Lung (tissue), 12 donors: ENCODE measurements around the gene CFAP53. TPM values are rescaled to one million over a fixed set of nuclear protein-coding genes. Genes with fewer than 3 reads are reported as not detected.

Source experiments
- ATAC-seq: fragments of 200-7000 bp; cut with Tn5 transposase; one replicate; pipeline ENCODE4 v1.9.1; 2020; ENCODE audit warnings: moderate number of reproducible peaks; ENCODE audit not compliant: insufficient read depth, low FRiP score
- DNase-seq, 3 donors: peaks; one replicate each; pipeline ENCODE4 v3.0.0-alpha.2; 2013 to 2017
- H3K27ac ChIP-seq, 2 donors: one replicate each; pipeline ENCODE4 v1.5.1; 2013; ENCODE audit warnings: mild to moderate bottlenecking in 2 of 2, moderate library complexity in 2 of 2, control low read depth in 1 of 2, inconsistent platforms in 1 of 2, low read depth in 1 of 2, low read length in 1 of 2
- H3K27me3 ChIP-seq, 3 donors: one replicate each; pipeline ENCODE4 v1.5.1; 2013; ENCODE audit warnings: low read length in 2 of 3; ENCODE audit not compliant: control insufficient read depth in 3 of 3, insufficient read depth in 3 of 3
- H3K36me3 ChIP-seq, 4 donors: one replicate each; pipeline ENCODE4 v1.5.1; 2013; ENCODE audit warnings: low read length in 4 of 4, mild to moderate bottlenecking in 1 of 4, moderate library complexity in 1 of 4; ENCODE audit not compliant: control insufficient read depth in 4 of 4, insufficient read depth in 4 of 4
- H3K4me1 ChIP-seq, 5 donors: one replicate each; pipeline ENCODE4 v1.5.1; 2013; ENCODE audit warnings: low read length in 5 of 5, mild to moderate bottlenecking in 2 of 5, moderate library complexity in 1 of 5; ENCODE audit not compliant: control insufficient read depth in 5 of 5, insufficient read depth in 5 of 5
- H3K4me3 ChIP-seq: one replicate; pipeline ENCODE4 v1.5.1; 2013; ENCODE audit warnings: mild to moderate bottlenecking, control low read depth, moderate library complexity
- H3K9ac ChIP-seq, 2 donors: one replicate each; pipeline ENCODE4 v1.5.1; 2013; ENCODE audit warnings: low read length in 2 of 2, control low read depth in 1 of 2; ENCODE audit not compliant: insufficient read depth in 1 of 2
- H3K9me3 ChIP-seq, 4 donors: one replicate each; pipeline ENCODE4 v1.5.1; 2013; ENCODE audit warnings: low read length in 3 of 4, mild to moderate bottlenecking in 1 of 4, moderate library complexity in 1 of 4; ENCODE audit not compliant: control insufficient read depth in 4 of 4, insufficient read depth in 3 of 4
- WGBS, 2 donors: extraction: QIAGEN DNeasy Blood & Tissue Kit; methylation state at CpG; one replicate each; pipeline ENCODE4 v1.1.7; 2013; 5-methylcytosine and 5-hydroxymethylcytosine counted together
- polyA plus RNA-seq, 2 donors: library from polyadenylated mRNA; stranded (reverse); fragments of 200-250 nt; gene quantifications; one replicate each; pipeline ENCODE4 v1.2.1, GENCODE V29; 2013
- total RNA-seq, 2 donors: library from RNA; depleted of rRNA in 1 of 2; stranded (reverse); fragments of >200 nt in 1 of 2; gene quantifications; one replicate each; pipeline ENCODE4 v1.2.1, GENCODE V29; 2014 to 2021
- TF ChIP-seq, protein P1 (sequence below): IDR thresholded peaks from 2 replicates; pipeline ENCODE4 v1.5.1; 2012; ENCODE audit warnings: mild to moderate bottlenecking; ENCODE audit errors: control extremely low read depth, extremely low read depth
- donor health status: control.
- donor health status: control.
- donor health status: Bipolar disorder and iron deficiency.
- donor health status: healthy.
- donor health status: DM: yes; HTN: yes; CAD: no.

Gene CFAP53
- total and polyA plus RNA-seq, 4 donors, result 5.0 to 7.1 (median 5.5) TPM

DNA sequence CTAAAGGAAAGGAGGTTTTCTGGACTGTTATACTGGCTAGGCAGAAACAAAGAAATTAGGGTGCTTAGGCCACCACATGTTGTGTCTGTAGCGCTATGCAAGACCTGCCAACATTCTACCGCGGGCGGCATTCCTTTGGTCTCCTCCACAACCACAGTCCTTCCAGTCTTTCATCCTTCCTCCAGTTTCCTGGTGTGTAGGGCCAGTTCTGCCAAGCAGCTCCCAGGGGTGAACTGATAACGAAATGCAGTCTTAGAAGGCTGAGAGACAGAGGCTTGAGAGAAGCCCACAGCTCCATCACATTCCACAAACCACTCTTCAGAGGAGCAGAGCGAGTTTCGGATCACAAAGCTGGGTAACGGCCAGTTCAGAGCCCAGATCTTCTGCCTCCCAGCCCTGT, 40.6 kb upstream of the CFAP53 start:
- no peak for DNase-seq
- WGBS, 2 donors, result 62 to 78% methylated on average over 8 of the region's 8 CpGs
- Histone ChIP-seq H3K9me3 (peaks cover 0 to 2% (median 0%) of the 10 kb centered on the region in 4 donors), H3K4me3 (no peak overlapping the region), H3K27ac (no peak overlapping the region), H3K27me3 (peaks cover 0 to 4% (median 0%) of the 10 kb centered on the region in 3 donors), H3K9ac (peak overlapping the region in 1 of 2 donors; percentile 58), H3K36me3 (no peaks in the 10 kb centered on the region), H3K4me1 (peaks cover 0 to 3% (median 3%) of the 10 kb centered on the region in 5 donors)
- no peak for ATAC-seq
- TF ChIP-seq, protein P1, sequence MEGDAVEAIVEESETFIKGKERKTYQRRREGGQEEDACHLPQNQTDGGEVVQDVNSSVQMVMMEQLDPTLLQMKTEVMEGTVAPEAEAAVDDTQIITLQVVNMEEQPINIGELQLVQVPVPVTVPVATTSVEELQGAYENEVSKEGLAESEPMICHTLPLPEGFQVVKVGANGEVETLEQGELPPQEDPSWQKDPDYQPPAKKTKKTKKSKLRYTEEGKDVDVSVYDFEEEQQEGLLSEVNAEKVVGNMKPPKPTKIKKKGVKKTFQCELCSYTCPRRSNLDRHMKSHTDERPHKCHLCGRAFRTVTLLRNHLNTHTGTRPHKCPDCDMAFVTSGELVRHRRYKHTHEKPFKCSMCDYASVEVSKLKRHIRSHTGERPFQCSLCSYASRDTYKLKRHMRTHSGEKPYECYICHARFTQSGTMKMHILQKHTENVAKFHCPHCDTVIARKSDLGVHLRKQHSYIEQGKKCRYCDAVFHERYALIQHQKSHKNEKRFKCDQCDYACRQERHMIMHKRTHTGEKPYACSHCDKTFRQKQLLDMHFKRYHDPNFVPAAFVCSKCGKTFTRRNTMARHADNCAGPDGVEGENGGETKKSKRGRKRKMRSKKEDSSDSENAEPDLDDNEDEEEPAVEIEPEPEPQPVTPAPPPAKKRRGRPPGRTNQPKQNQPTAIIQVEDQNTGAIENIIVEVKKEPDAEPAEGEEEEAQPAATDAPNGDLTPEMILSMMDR, result no peak

DNA sequence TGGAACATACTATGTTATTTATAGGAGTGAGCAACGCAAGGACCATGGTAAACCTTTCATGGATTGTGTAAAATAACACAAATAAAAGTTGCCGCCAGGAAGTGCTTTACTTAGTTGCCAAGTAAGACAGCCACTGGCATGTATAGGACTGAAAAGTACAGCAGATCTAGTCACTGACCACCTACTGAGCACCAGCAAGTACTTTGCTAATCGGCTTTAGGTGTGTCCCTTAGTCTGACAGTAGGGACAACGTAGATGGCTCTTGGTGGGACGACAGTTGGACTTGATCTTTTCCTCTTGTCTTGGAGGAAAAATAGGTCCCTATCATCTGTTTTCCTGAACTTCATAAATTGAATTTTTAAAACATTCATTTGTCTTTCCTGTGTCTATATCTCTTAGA, 34.8 kb upstream of the CFAP53 start:
- Histone ChIP-seq H3K9me3 (peaks cover 0 to 9% (median 0%) of the 10 kb centered on the region in 4 donors), H3K27ac (no peak overlapping the region), H3K4me1 (peaks cover 0 to 3% (median 0%) of the 10 kb centered on the region in 5 donors), H3K36me3 (no peaks in the 10 kb centered on the region), H3K9ac (no peak overlapping the region), H3K27me3 (peaks cover 0 to 18% (median 17%) of the 10 kb centered on the region in 3 donors), H3K4me3 (no peak overlapping the region)
- DNase-seq, result no peak
- no peak for ATAC-seq
- WGBS, 2 donors, result 57 to 62% methylated on average over 5 of the region's 5 CpGs
- TF ChIP-seq, protein P1, result no peak

DNA sequence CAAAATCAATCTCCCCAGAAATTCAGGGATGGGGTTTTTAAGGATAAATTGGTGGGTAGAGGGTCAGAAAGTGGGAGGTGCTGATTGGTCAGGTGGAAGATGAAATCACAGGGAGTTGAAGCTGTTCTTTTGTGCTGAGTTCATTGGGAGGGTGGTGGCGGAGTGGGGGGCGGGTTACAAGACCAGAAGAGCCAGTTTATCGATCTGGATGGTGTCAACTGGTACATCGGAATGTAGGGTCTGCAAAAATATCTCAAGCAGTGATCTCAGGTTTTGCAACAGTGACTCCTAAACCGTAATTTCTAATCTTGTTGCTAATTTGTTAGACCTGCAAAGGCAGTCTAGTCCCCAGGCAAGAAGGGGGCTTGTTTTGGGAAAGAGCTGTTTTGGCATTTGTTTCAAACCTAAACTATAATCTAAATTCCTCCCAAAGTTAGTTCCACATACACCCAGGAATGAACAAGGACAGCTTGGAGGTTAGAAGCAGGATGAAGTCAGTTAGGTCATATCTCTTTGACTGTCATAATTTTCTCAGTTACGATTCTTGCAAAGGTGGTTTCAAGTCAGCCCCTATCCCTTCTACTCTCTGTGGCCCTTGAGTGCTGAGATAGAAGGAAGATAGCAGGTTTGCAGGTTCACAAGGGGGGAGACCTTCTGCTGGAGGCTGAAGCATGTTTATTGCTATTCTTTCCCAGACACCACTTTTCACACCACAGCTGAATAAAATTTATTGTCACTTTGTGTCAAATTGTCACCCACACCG, 33.5 kb upstream of the CFAP53 start:
- TF ChIP-seq, protein P1, result no peak
- WGBS, 2 donors, result 69 to 82% methylated on average over 7 of the region's 7 CpGs
- Histone ChIP-seq H3K9ac (no peak overlapping the region), H3K27me3 (peaks cover 0 to 18% (median 17%) of the 10 kb centered on the region in 3 donors), H3K9me3 (peaks cover 0 to 9% (median 0%) of the 10 kb centered on the region in 4 donors), H3K4me3 (no peak overlapping the region), H3K4me1 (peaks cover 0 to 3% (median 0%) of the 10 kb centered on the region in 5 donors), H3K27ac (no peak overlapping the region), H3K36me3 (no peaks in the 10 kb centered on the region)
- no peak for DNase-seq
- no peak for ATAC-seq
